ENCODE results near the gene PHGDH. TPM values are rescaled to one million over a fixed set of nuclear protein-coding genes. Genes with fewer than 3 reads are reported as not detected.
A peak's percentile ranks its signal among the peaks of the same experiment; 100 is the strongest.

Gene PHGDH
- total and polyA plus RNA-seq, 2 donors from 2014 or later: 71.9 to 126 TPM

- TF ChIP-seq CTCF (IDR thresholded peaks at IDR 0.05; ENCODE audit: borderline replicate concordance, extremely low read depth, insufficient read depth): no peak
- no peak overlapping the region for H3K4me3 ChIP-seq (ENCODE audit: low read length in 3 of 3)
- no peak overlapping the region for H3K9ac ChIP-seq (ENCODE audit: low read length in 3 of 3)
- H3K27ac ChIP-seq (ENCODE audit: low read depth in 2 of 2, low read length in 2 of 2): peak overlapping the region; percentile 71 to 82
- H3K9me3 ChIP-seq (ENCODE audit: control insufficient read depth in 2 of 3, insufficient read depth in 1 of 3, low read length in 3 of 3): no peaks in the 10 kb centered on the region
- H3K27me3 ChIP-seq (ENCODE audit: control insufficient read depth, insufficient read depth, low read length): no peaks in the 10 kb centered on the region
- peak in 3 of 5 donors; percentile 41 to 73 (median 62) for DNase-seq
- H3K36me3 ChIP-seq (ENCODE audit: control insufficient read depth in 2 of 3, insufficient read depth in 3 of 3, low read length in 3 of 3): no peaks in the 10 kb centered on the region
- FAIRE-seq: no peak
- intact Hi-C loops (cut with DNase I): no loop called here
- peaks cover 12 to 26% (median 13%) of the 10 kb centered on the region in 3 donors for H3K4me1 ChIP-seq (ENCODE audit: control insufficient read depth in 2 of 3, insufficient read depth in 2 of 3, low read depth in 1 of 3, low read length in 3 of 3)
Observed at GRCh38 chr1:119774746-119775490, 63.2 kb downstream of the PHGDH start.

GRCh38 chr1:119778359-119778758 lies 66.6 kb downstream of the PHGDH start:
- Histone ChIP-seq H3K9ac (ENCODE audit: low read length in 3 of 3) (no peak overlapping the region), H3K36me3 (ENCODE audit: control insufficient read depth in 2 of 3, insufficient read depth in 3 of 3, low read length in 3 of 3) (no peaks in the 10 kb centered on the region), H3K9me3 (ENCODE audit: control insufficient read depth in 2 of 3, insufficient read depth in 1 of 3, low read length in 3 of 3) (no peaks in the 10 kb centered on the region), H3K4me1 (ENCODE audit: control insufficient read depth in 2 of 3, insufficient read depth in 2 of 3, low read depth in 1 of 3, low read length in 3 of 3) (peaks cover 13 to 29% (median 15%) of the 10 kb centered on the region in 3 donors), H3K27ac (ENCODE audit: low read depth in 2 of 2, low read length in 2 of 2) (no peak overlapping the region), H3K4me3 (ENCODE audit: low read length in 3 of 3) (no peak overlapping the region), H3K27me3 (ENCODE audit: control insufficient read depth, insufficient read depth, low read length) (no peaks in the 10 kb centered on the region)
- FAIRE-seq (no peak), DNase-seq (no peak)
- TF ChIP-seq CTCF (IDR thresholded peaks at IDR 0.05; ENCODE audit: borderline replicate concordance, extremely low read depth, insufficient read depth): no peak
- intact Hi-C loops (cut with DNase I): no loop called here

- Histone ChIP-seq H3K4me3 (ENCODE audit: low read length in 3 of 3) (no peak overlapping the region), H3K36me3 (ENCODE audit: control insufficient read depth in 2 of 3, insufficient read depth in 3 of 3, low read length in 3 of 3) (no peaks in the 10 kb centered on the region), H3K4me1 (ENCODE audit: control insufficient read depth in 2 of 3, insufficient read depth in 2 of 3, low read depth in 1 of 3, low read length in 3 of 3) (peaks cover 10 to 24% (median 13%) of the 10 kb centered on the region in 3 donors), H3K27me3 (ENCODE audit: control insufficient read depth, insufficient read depth, low read length) (no peaks in the 10 kb centered on the region), H3K27ac (ENCODE audit: low read depth in 2 of 2, low read length in 2 of 2) (peak overlapping the region in 1 of 2 donors; percentile 74), H3K9me3 (ENCODE audit: control insufficient read depth in 2 of 3, insufficient read depth in 1 of 3, low read length in 3 of 3) (no peaks in the 10 kb centered on the region), H3K9ac (ENCODE audit: low read length in 3 of 3) (no peak overlapping the region)
- no peak for FAIRE-seq
- intact Hi-C loops (cut with DNase I): no loop called here
- no peak for TF ChIP-seq CTCF (IDR thresholded peaks at IDR 0.05; ENCODE audit: borderline replicate concordance, extremely low read depth, insufficient read depth)
- peak in 2 of 5 donors; percentile 49 to 66 for DNase-seq
Observed at GRCh38 chr1:119778886-119779560, 67.3 kb downstream of the PHGDH start.

Measured in kidney (tissue), 14 donors.